ENCODE data around the gene MYH14.

The MYH14 gene

DNA sequence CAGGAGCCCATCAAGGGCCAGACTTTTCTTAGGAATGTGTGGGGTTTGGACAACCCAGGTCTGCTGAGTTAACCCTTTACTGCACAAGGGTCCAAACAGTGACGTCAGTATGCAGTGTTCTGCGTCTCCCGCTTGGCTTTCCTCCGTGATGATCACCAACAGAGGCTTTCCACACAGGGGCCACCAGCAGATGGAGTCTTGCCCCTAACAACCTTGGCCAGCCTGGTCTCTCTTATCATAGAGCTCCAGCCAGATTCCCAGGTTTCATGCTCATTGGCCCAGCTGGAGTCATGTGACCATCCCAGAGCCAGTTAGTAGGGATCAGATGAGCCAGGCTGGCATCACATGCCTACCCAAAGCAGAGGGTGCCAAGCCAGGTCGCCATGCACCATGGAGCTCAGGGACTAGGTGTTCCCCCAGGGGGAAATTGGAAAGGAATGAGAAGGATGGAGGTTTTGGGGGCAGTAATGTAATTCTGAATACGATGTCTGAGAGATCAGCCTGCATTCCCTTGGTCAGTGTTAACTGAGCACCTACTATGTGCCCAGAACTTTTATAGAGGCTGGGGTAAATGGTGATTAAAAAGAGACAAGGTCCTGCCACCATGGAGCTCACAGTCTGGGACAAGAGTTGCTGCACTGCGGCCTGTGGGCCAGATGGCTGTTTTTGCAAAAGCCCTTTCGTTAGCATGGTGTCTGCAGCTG, 61.2 kb downstream of the MYH14 start:
- DNase-seq, result no peak

DNA sequence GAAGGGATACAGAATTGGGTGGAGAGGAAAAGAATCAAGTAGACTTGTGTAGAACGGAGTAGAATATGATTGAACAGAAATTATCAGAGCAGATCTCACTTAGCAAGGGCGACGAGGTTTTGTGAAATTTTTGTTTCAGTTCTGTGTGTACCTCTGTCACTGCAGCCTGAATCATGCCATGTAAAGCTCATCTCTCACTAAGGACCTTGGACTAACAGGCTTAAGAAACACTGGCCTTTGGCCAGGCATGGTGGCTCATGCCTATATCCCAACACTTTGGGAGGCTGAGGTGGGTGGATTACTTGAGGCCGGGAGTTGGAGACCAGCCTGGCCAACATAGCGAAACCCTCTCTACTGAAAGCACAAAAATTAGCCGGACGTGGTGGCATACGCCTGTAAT, 62.6 kb downstream of the MYH14 start:
- DNase-seq, result no peak

DNA sequence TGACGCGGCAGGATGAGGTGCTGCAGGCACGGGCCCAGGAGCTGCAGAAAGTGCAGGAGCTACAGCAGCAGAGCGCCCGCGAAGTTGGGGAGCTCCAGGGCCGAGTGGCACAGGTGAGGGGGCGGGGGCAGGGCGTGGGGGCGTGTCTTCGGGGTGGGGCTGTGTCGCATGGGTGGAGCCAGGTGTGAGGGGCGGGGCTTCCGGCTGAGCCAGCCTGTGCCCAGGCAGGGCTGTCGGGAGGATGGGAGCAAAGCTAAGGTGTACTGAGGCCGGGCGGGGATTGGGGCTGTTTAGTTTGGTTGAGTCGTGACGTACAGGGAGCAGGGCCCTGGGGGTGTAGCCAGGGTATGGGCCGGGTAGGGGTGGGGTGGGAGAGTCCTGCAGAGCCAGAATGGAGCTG, 63.5 kb downstream of the MYH14 start:
- no peak for DNase-seq

DNA sequence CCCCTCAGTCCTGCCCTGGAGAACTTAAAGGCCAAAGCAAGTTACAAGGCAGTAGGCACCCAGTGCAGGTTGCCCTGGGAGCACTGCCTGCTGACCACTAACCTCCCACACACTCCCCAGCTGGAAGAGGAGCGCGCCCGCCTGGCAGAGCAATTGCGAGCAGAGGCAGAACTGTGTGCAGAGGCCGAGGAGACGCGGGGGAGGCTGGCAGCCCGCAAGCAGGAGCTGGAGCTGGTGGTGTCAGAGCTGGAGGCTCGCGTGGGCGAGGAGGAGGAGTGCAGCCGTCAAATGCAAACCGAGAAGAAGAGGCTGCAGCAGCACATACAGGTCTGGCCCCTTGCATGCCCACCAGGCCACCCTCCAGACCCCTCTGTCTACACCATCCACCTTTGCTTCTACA, 64.6 kb downstream of the MYH14 start:
- no peak for DNase-seq

DNA sequence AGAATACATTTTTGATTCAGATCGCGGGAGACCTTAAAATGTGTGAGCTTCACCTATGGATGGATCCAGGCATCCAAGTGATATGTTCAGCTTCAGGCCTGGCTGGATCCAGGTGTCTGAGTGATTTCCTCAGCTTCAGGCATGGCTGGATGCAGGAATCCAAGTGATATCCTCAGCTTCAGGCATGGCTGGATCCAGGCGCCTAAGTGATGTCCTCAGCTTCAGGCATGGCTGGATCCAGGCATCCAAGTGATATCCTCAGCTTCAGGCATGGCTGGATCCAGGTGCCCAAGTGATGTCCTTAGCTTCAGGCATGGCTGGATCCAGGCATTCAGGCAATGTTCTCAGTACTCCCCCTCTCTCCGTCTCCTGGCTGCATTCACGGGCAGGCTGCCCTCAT, 65.1 kb downstream of the MYH14 start:
- no peak for DNase-seq

DNA sequence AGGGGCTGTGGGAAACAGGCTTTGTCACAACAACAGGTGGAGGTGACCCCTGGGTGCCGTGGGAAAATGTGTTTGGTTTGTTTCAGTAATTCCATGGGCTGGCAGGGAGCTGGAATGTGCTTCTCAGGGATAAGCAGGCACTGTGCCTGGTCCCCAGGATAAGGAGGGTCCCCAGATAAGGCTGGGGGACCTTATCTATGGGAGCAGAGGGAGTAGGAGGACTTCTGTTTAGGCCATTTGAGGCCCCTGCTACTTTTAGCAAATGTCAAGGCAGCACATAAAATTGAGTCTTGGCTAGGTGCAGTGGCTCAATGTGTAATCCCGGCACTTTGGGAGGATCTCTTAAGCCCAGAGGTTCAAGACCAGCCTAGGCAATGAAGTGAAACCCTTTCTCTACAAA, 66.2 kb downstream of the MYH14 start:
- DNase-seq, result no peak

DNA sequence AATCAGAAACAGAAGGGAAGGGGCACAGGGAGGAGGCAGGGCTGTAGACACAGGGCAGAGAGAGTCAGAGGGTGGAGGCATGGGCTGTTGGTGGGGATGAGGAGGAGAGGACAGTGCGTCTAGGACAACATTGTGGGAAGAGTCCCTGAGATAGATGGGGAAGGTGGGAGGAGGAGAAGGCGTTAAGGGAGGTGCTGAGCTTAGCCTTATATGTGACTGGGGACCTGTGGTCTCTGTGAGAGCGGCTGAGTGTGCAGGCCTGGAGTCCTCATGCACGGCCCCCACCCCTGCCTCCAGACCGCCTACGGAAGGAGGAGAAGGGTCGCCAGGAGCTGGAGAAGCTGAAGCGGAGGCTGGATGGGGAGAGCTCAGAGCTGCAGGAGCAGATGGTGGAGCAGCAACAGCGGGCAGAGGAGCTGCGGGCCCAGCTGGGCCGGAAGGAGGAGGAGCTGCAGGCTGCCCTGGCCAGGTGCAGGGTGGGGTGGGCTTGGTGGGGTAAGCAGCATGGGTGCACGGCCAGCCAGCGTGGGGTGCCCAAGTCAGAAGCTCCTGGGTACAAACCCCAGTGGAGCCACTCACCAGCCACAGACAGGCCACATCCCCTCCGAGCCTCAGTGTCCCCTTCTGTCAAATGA, 69.0 kb downstream of the MYH14 start:
- no peak for DNase-seq

DNA sequence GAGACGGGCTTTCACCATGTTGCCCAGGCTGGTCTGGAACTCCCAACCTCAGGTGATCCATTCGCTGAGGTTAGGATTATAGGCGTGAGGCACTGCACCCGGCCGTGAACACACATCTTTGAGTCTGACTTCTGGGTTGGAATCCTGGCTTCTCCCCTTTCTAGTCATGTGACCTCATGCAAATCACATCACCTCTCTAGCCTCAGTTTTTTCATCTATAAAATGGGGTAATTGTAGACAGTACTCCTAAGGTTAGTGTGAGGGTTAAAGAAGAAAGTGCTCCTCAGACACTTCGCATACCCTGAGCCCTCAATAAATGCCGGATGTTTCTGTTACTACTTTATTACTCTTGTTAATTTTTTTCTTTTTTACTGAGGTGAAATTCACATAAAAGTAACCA, 70.4 kb downstream of the MYH14 start:
- DNase-seq, result no peak

DNA sequence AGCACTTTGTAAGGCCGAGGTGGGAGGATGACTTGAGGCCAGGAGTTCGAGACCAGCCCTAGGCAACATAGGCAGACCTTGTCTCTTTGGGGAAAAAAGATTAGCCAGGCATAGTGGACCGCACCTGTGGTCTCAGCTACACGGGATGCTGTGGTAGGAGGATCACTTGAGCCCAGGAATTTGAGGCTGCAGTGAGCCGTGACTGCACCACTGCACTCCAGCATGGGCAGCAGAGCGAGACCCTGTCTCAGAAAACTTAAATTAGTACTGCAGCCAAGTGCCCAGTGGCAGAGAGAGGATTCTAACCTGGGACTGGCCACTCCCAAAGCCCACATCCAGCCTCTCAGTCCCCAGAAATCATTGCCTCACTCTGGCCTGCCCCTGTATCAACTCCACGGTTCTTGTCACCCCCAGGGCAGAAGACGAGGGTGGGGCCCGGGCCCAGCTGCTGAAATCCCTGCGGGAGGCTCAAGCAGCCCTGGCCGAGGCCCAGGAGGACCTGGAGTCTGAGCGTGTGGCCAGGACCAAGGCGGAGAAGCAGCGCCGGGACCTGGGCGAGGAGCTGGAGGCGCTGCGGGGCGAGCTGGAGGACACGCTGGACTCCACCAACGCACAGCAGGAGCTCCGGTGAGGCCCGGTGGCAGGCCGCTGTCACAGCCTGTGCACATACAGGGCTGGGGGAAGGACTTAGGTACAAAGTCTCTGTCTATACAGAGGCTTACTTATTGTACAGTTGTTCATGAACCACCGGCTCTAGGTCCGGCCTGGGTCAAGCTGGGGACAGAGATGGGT, 72.4 kb downstream of the MYH14 start:
- DNase-seq, result no peak

DNA sequence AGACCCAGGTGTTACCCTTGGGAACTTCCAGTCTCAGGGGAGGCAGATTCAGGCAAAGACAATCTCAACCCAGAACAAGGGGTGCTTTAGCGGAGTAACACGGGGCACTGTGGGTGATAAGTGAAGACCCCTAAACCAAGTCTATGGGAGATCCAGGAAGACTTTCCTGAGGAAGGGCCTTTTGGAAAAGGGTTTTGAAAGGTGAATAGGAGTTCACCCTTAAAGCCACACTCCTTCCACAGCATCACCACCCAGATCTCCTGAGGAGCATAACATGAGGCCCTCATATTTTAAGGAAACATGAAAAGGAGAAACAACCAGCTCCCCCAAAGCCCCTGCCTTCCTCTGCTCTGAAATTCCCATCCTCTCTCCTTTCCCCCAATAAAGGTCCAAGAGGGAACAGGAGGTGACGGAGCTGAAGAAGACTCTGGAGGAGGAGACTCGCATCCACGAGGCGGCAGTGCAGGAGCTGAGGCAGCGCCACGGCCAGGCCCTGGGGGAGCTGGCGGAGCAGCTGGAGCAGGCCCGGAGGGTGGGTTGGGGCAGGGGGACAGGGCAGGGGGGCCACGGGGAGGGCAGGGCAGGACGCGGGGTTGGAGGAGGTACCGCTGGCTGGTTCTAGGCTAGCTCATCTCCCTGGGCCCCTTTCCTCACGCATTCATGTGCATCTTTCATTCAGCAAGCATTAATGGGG, 73.1 kb downstream of the MYH14 start:
- no peak for DNase-seq

DNA sequence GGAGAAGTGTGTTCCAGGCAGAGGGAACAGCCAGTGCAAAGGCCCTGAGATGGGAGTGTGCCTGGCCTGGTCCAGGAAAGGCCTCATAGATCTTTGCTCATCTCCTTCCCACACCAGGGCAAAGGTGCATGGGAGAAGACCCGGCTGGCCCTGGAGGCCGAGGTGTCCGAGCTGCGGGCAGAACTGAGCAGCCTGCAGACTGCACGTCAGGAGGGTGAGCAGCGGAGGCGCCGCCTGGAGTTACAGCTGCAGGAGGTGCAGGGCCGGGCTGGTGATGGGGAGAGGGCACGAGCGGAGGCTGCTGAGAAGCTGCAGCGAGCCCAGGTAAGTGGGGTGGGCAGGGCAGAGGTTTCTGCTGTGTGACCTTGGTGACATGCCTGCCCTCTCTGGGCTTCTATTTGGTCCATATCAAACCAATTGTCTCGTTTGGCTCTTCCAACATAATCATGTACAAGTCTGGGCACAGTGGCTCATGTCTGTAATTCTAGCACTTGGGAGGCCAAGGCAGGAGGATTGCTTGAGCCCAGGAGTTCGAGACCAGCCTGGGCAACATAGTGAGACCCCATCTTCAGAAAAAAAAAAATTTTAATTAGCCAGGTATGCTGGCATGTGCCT, 74.7 kb downstream of the MYH14 start:
- DNase-seq, result no peak

DNA sequence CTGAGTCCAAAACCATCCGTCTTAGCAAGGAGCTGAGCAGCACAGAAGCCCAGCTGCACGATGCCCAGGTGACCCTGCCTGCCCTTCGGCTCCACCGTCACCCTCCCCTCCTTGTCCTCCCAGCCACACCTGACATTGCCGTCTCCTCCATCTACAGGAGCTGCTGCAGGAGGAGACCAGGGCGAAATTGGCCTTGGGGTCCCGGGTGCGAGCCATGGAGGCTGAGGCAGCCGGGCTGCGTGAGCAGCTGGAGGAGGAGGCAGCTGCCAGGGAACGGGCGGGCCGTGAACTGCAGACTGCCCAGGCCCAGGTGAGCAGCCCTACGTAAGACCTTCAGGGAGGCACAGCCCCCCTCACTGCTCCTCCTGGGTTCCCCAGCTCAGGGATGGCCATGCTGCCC, 76.7 kb downstream of the MYH14 start:
- no peak for DNase-seq

DNA sequence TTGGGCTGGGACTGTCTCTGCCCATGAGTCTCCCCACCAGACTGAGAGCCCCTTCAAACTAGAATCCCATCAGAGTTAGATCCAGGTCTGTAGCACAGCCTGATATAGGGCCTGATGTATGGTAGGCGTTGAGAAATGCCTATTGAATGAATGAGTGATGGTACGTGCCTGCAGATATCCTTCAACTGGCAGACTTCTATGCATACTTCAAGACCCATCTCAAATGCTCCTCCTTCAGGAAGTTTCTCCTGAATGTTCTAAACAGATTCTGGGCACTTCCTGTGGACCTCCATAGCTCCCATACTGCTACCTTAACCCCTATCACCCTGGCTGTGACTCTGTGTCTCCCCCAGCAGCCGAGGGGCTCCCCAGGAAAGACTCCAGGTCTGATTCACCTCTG, 77.6 kb downstream of the MYH14 start:
- no peak for DNase-seq

DNA sequence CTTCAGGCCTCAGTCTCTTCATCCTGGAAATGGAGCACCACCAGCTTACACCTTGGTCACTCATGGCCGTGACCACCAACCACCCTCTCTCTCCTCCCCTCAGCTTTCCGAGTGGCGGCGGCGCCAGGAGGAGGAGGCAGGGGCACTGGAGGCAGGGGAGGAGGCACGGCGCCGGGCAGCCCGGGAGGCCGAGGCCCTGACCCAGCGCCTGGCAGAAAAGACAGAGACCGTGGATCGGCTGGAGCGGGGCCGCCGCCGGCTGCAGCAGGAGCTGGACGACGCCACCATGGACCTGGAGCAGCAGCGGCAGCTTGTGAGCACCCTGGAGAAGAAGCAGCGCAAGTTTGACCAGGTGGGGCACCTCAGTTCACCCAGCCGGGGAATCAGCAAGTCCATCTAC, 78.1 kb downstream of the MYH14 start:
- no peak for DNase-seq

DNA sequence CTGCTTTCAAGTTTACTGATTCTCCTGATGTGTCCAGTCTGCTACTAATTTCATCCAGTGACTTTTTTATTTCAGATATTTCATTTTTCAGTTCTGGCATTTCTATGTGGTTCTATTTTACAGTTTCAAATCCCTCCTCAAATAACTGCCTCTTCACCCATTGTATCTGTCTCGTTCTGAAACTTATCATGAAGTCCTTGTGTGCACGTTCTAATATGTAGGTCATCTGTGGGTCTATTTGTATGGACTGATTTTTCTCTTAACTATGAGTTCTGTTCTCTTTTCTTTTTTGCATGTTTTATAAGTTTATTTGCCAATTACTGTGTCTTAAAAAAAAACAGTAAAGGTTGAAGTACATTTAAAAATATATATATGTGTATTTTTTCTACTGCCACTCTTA, 82.4 kb downstream of the MYH14 start:
- DNase-seq, result no peak

DNA sequence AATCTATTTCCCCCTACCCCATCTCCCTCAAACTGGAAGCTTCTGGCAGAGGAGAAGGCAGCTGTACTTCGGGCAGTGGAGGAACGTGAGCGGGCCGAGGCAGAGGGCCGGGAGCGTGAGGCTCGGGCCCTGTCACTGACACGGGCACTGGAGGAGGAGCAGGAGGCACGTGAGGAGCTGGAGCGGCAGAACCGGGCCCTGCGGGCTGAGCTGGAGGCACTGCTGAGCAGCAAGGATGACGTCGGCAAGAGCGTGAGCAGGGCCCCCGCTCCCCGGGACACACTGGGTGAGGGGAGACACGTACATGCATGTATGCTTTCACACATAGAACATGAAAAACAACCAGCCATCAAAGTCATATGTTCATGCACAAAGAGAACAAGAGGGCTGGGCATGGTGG, 83.0 kb downstream of the MYH14 start:
- no peak for DNase-seq

DNA sequence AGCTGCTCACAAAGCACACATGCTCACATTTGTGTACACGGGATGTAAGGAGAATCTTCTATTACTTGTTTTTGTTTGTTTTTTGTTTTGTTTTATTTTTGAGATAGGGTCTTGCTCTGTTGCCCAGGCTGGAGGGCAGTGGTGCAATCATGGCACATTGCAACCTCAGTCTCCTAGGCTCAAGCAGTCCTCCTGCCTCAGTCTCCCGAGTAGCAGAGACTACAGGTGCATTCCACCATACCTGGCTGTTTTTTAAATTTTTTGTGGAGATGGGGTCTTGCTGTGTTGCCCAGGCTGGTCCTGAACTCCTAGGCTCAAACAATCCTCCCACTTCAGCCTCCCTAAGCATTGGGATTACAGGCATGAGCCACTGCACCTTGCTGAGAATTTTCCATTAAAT, 83.9 kb downstream of the MYH14 start:
- no peak for DNase-seq

DNA sequence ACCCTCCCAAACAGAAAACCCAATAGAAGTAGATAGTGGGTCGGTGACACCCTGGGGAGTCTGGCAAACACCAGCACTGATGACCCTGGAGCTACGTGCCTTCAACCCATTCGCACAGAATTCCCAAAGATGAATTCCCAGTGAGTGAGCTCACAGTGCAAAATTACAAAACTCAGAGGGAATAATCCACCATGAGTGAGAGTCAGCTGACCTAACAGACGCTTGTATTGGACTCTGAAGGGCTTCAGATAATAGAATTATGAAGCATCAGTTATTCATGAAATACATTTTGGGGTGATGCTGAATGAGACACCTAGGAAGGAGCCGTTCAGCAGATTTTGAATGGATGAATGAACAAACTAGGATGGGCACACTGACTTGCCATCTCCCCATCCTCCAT, 85.5 kb downstream of the MYH14 start:
- DNase-seq, result no peak

DNA sequence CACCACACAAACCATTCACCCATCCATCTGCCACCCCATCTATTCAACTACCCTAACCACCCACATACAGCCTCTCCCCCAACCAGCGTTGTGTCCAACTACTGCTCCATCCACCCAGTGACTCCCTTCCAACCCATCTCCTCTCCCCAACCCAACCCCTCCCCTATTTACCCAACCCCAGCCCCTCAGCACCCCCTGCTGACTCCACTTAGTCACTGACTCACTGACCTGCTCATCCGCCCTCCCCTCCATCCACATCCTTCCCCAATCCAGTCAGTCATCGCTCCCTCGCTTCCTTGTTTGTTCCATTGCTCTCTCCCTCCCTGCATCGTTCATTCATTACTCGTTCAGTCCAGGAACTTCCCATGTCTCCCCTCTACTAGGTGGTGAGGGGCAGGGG, 86.6 kb downstream of the MYH14 start:
- no peak for DNase-seq

DNA sequence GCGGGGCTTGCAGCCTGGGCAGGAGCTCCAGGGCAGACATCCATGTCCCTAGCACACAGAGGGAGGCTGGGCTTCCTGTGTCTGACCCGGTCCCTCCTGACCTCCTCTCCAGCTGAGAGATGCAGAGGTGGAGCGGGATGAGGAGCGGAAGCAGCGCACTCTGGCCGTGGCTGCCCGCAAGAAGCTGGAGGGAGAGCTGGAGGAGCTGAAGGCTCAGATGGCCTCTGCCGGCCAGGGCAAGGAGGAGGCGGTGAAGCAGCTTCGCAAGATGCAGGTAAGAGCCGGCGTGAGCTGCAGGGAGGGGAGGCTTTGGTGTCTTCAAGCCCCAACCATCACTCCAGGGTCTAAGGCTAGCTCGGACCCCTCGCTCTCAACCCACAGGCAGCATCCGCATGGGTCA, 87.4 kb downstream of the MYH14 start:
- DNase-seq, result no peak

DNA sequence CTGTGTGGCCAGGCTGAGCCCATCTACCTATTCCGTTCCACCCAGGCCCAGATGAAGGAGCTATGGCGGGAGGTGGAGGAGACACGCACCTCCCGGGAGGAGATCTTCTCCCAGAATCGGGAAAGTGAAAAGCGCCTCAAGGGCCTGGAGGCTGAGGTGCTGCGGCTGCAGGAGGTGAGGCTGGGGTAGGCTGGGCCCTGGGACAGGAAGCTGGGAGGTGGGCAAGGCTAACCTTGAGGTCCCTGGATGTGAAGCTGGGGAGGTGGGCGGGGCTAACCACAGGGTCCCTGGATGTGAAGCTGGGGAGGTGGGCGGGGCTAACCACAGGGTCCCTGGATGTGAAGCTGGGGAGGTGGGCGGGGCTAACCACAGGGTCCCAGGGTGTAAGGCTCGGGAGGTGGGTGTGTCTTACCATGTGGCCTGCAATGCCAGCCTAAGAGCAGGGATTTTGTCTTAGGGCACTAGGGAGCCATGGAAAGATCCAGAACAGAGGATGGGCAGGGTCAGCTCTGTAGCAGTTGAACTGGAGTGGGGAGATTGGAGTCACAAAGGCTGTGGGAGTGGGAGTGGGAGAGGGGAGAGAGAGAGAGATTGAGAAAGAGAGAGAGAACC, 88.9 kb downstream of the MYH14 start:
- DNase-seq, result no peak

DNA sequence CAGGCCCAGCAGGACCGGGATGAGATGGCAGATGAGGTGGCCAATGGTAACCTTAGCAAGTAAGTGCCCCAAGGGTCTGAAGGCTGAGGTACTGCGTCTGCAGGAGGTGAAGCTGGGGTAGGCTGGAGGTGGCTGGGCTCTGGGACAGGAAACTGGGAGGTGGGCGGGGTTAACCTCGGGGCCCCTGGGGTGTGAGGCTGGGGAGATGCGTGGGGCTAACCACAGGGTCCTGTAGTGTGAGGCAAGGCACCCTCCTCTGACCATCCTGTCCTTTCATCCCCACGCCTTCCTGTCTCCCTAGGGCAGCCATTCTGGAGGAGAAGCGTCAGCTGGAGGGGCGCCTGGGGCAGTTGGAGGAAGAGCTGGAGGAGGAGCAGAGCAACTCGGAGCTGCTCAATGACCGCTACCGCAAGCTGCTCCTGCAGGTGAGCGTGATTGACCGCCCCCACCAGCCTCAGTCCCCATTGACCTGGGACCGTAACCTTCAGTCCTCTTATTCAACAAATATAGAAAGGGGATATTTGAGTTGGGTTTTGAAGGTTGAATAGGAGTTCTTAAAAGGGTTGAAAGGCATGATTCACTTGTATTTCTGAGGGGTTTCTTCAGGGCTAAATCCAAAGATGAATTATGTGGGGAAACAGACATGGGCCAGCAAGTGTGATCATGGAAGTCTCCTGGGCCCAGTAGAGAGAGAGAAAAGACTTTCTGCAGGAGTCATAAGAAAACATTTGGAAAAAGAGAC, 90.0 kb downstream of the MYH14 start:
- DNase-seq, result no peak

Measured in activated gamma-delta T cell (primary cell).